Activated B cell treated with CpG ODN at 0.5 μM for 24 hours (primary cell): Measurements from ENCODE around the gene PKP1. TPM values are rescaled to one million over a fixed set of nuclear protein-coding genes. Genes with fewer than 3 reads are reported as not detected.

Experiments used
- ATAC-seq: fragments of 200-7000 bp; cut with Tn5 transposase; one replicate; pipeline ENCODE4 v1.10.0; 2021; ENCODE audit warnings: low read depth, mild to moderate bottlenecking, moderate library complexity
- CTCF ChIA-PET: fragments of 350-600 bp; sonication (Branson Sonifier 250); formaldehyde crosslinking; loops from one replicate; lab custom pipeline; 2021; ENCODE audit warnings: antibody characterized with exemption; lab: Charles Lee
- POLR2A ChIA-PET: fragments of 350-600 bp; sonication (Branson Sonifier 250); formaldehyde crosslinking; loops from one replicate; lab custom pipeline; 2021; ENCODE audit warnings: antibody characterized with exemption; lab: Charles Lee
- DNase-seq: peaks from one replicate; pipeline ENCODE4 v3.0.0; 2022
- H3K27ac Mint-ChIP-seq: one replicate; pipeline ENCODE4 v1.8.0; 2020; ENCODE audit warnings: mixed read lengths
- H3K27me3 Mint-ChIP-seq: one replicate; pipeline ENCODE4 v1.8.0; 2021; ENCODE audit warnings: mixed read lengths
- H3K36me3 Mint-ChIP-seq: one replicate; pipeline ENCODE4 v1.8.0; 2021; ENCODE audit warnings: low read depth, mixed read lengths
- H3K4me1 Mint-ChIP-seq: one replicate; pipeline ENCODE4 v1.8.0; 2021; ENCODE audit warnings: mixed read lengths
- H3K4me3 Mint-ChIP-seq: one replicate; pipeline ENCODE4 v1.8.0; 2020; ENCODE audit warnings: mild to moderate bottlenecking, mixed read lengths
- H3K9me3 Mint-ChIP-seq: one replicate; pipeline ENCODE4 v1.8.0; 2020; ENCODE audit warnings: mixed read lengths
- CTCF ChIP-seq: fragments of 200-600 bp; IDR thresholded peaks from one replicate; pipeline ENCODE4 v1.8.0; 2022; ENCODE audit warnings: antibody characterized with exemption, mild to moderate bottlenecking
- intact Hi-C: fragments of 100-400 bp; cut with micrococcal nuclease; formaldehyde crosslinking; loops from one replicate; pipeline ENCODE4 v1.15.1; 2024
- total RNA-seq: library from RNA; stranded (reverse); gene quantifications from 2 replicates; pipeline ENCODE4 v1.2.3, GENCODE V29; 2022

The PKP1 gene
- total RNA-seq, 1 donor from 2014 or later = not detected

GRCh38 chr1:201358596-201358995 is 75.3 kb downstream of the PKP1 start:
- H3K9me3 Mint-ChIP-seq = no peaks in the 10 kb centered on the region
- DNase-seq = no peak
- H3K36me3 Mint-ChIP-seq = no peaks in the 10 kb centered on the region
- no peak overlapping the region for H3K4me3 Mint-ChIP-seq
- ChIA-PET CTCF (interaction anchor here (1.2 kb wide), 1 partner anchor 22 kb away, joined by 3 read pairs; no protein-coding TSS in a partner anchor), POLR2A (no interaction called here)
- H3K27ac Mint-ChIP-seq = no peak overlapping the region
- peaks cover 16% of the 10 kb centered on the region for H3K27me3 Mint-ChIP-seq
- H3K4me1 Mint-ChIP-seq = no peaks in the 10 kb centered on the region
- intact Hi-C loops = no loop called here
- ATAC-seq = no peak
- TF ChIP-seq CTCF = no peak

- Mint-ChIP-seq H3K4me1 (no peaks in the 10 kb centered on the region), H3K36me3 (no peaks in the 10 kb centered on the region), H3K9me3 (no peaks in the 10 kb centered on the region), H3K27me3 (peaks cover 15% of the 10 kb centered on the region), H3K4me3 (no peak overlapping the region), H3K27ac (no peak overlapping the region)
- DNase-seq (no peak), ATAC-seq (no peak)
- TF ChIP-seq CTCF = no peak
- ChIA-PET CTCF (interaction anchor here (1.2 to 1.3 kb wide), 2 partner anchors 17 to 22 kb away, joined by 3 read pairs; no protein-coding TSS in a partner anchor), POLR2A (no interaction called here)
- intact Hi-C loops = no loop called here
Observed at GRCh38 chr1:201359031-201359872, 75.9 kb downstream of the PKP1 start.

GRCh38 chr1:201359873-201360210 is 76.5 kb downstream of the PKP1 start:
- no peaks in the 10 kb centered on the region for H3K4me1 Mint-ChIP-seq
- no peak overlapping the region for H3K27ac Mint-ChIP-seq
- H3K9me3 Mint-ChIP-seq = no peaks in the 10 kb centered on the region
- H3K4me3 Mint-ChIP-seq = no peak overlapping the region
- no peak for DNase-seq
- no peak for TF ChIP-seq CTCF
- intact Hi-C loops = no loop called here
- POLR2A ChIA-PET = no interaction called here
- CTCF ChIA-PET = interaction anchor here (1.3 kb wide), 1 partner anchor 18 kb away, joined by 3 read pairs; no protein-coding TSS in a partner anchor
- H3K27me3 Mint-ChIP-seq = peaks cover 10% of the 10 kb centered on the region
- no peak for ATAC-seq
- no peaks in the 10 kb centered on the region for H3K36me3 Mint-ChIP-seq

- H3K36me3 Mint-ChIP-seq = no peaks in the 10 kb centered on the region
- TF ChIP-seq CTCF = no peak
- POLR2A ChIA-PET = no interaction called here
- intact Hi-C loops = no loop called here
- no peak overlapping the region for H3K4me3 Mint-ChIP-seq
- CTCF ChIA-PET = interaction anchor here (0.6 kb wide), 1 partner anchor 222 kb away, joined by 3 read pairs; no protein-coding TSS in a partner anchor
- no peak overlapping the region for H3K27ac Mint-ChIP-seq
- H3K27me3 Mint-ChIP-seq = peaks cover 10% of the 10 kb centered on the region
- H3K4me1 Mint-ChIP-seq = no peaks in the 10 kb centered on the region
- H3K9me3 Mint-ChIP-seq = no peaks in the 10 kb centered on the region
- DNase-seq = no peak
- ATAC-seq = no peak
Observed at GRCh38 chr1:201360486-201360885, 77.2 kb downstream of the PKP1 start.

- H3K4me3 Mint-ChIP-seq = no peak overlapping the region
- ChIA-PET CTCF (interaction anchor here (0.6 to 1.3 kb wide), 2 partner anchors 22 to 223 kb away, joined by 3 read pairs; no protein-coding TSS in a partner anchor), POLR2A (no interaction called here)
- DNase-seq = no peak
- H3K36me3 Mint-ChIP-seq = no peaks in the 10 kb centered on the region
- no peak overlapping the region for H3K27ac Mint-ChIP-seq
- no peaks in the 10 kb centered on the region for H3K4me1 Mint-ChIP-seq
- peaks cover 10% of the 10 kb centered on the region for H3K27me3 Mint-ChIP-seq
- intact Hi-C loops = no loop called here
- TF ChIP-seq CTCF = no peak
- H3K9me3 Mint-ChIP-seq = no peaks in the 10 kb centered on the region
- ATAC-seq = no peak
Observed at GRCh38 chr1:201360901-201361651, 77.8 kb downstream of the PKP1 start.
